Hematopoietic multipotent progenitor cell treated with erythropoietin and hydrocortisone succinate and interleukin-3 and kit ligand, for 8 days (in vitro differentiated cells): ENCODE results near the gene TLCD1.

Experiments used
- DNase-seq: peaks from one replicate; pipeline ENCODE4 v3.0.0-alpha.2; 2015

Gene TLCD1

GRCh38 chr17:28682655-28683054 lies 43.4 kb downstream of the TLCD1 start:
- no peak for DNase-seq

GRCh38 chr17:28675980-28676379 lies 50.1 kb downstream of the TLCD1 start:
- DNase-seq = no peak

GRCh38 chr17:28675490-28675889 lies 50.5 kb downstream of the TLCD1 start:
- no peak for DNase-seq
